Hepatocyte (in vitro differentiated cells): ENCODE results near the gene DSCAM.

ENCODE experiments used
- EZH2 ChIP-seq: fragments of 200-600 bp; sonication (generic); IDR thresholded peaks from 2 replicates; pipeline ENCODE4 v1.6.1; 2016; ENCODE audit warnings: antibody characterized with exemption, mild to moderate bottlenecking, borderline replicate concordance
- TF ChIP-seq, protein P1 (sequence below): fragments of 200-600 bp; sonication (generic); IDR thresholded peaks from 2 replicates; pipeline ENCODE4 v1.5.1; 2016; ENCODE audit warnings: antibody characterized with exemption, mild to moderate bottlenecking; ENCODE audit not compliant: poor library complexity

DNA sequence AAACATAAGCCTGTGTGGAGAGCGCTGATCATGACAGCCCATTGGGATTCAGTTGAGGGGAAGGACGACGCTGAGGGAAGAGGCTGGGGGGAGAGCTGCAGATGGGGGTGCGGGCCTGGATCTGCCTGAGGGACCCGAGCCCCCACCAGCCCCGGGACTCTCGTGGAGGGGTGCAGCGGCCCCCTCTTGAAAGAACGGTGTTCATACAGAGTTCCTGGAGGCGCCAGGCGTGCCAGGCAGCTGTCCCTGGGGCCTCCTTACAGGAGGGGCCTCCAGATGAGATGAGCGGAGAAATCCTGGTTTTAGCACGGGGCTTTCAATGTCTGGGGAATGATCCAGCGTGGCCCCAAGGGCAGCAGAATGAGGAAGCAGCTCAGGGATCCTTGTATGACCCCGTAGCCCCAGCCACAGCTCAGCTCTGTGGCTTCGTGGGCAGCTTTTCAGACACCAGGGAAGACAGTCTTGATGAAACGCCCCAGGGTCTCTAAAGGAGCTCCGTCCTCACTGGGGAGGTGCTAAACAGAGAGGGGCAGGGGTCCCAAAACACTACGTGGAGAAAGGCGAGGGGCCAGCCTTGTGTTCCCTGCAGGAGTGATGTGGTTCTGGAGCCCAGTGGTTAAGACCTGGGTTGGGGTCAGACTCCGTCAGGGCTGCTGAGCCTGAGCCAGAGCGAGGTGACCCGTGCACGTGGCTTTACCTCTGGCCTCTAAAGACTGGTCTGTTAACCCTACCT, 7.2 kb upstream of the DSCAM start:
- TF ChIP-seq, protein P1, sequence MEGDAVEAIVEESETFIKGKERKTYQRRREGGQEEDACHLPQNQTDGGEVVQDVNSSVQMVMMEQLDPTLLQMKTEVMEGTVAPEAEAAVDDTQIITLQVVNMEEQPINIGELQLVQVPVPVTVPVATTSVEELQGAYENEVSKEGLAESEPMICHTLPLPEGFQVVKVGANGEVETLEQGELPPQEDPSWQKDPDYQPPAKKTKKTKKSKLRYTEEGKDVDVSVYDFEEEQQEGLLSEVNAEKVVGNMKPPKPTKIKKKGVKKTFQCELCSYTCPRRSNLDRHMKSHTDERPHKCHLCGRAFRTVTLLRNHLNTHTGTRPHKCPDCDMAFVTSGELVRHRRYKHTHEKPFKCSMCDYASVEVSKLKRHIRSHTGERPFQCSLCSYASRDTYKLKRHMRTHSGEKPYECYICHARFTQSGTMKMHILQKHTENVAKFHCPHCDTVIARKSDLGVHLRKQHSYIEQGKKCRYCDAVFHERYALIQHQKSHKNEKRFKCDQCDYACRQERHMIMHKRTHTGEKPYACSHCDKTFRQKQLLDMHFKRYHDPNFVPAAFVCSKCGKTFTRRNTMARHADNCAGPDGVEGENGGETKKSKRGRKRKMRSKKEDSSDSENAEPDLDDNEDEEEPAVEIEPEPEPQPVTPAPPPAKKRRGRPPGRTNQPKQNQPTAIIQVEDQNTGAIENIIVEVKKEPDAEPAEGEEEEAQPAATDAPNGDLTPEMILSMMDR, result no peak
- TF ChIP-seq EZH2, result no peak
